Right atrium auricular region (tissue), 2 donors: Measurements from ENCODE around the gene PRKAG1. TPM values are rescaled to one million over a fixed set of nuclear protein-coding genes. Genes with fewer than 3 reads are reported as not detected.

Experiments
- DNase-seq: peaks from one replicate; pipeline ENCODE4 v3.0.0-alpha.2; 2019; ENCODE audit warnings: low spot score
- H3K27ac ChIP-seq, 2 donors: fragments of 200-600 bp; sonication (generic); 1 replicate in 1 of 2; 2 replicates in 1 of 2; pipeline ENCODE4 v1.5.1; 2016 to 2019
- H3K27me3 ChIP-seq, 2 donors: fragments of 200-600 bp; sonication (generic); one replicate each; pipeline versions ENCODE4 v1.5.1 to v1.6.0; 2017 to 2019
- H3K36me3 ChIP-seq: fragments of 200-600 bp; sonication (generic); one replicate; pipeline ENCODE4 v1.5.1; 2016
- H3K4me1 ChIP-seq, 2 donors: fragments of 200-600 bp; sonication (generic); one replicate each; pipeline versions ENCODE4 v1.5.1 to v1.6.0; 2017 to 2019
- H3K4me3 ChIP-seq, 2 donors: fragments of 200-600 bp; sonication (generic); 1 replicate in 1 of 2; 2 replicates in 1 of 2; pipeline ENCODE4 v1.5.1; 2017 to 2019; ENCODE audit warnings: mild to moderate bottlenecking in 1 of 2, moderate library complexity in 1 of 2
- H3K9me3 ChIP-seq, 2 donors: fragments of 200-600 bp; sonication (generic); one replicate each; pipeline ENCODE4 v1.5.1; 2019
- total RNA-seq, 2 donors: library from RNA; depleted of rRNA; stranded (reverse); fragments of >200 nt; gene quantifications; one replicate each; pipeline ENCODE4 v1.1.0, GENCODE V29; 2016
- TF ChIP-seq, protein P1 (sequence below), 2 donors: fragments of 200-600 bp; sonication (generic); IDR thresholded peaks; one replicate each; pipeline ENCODE4 v1.5.1; 2019; ENCODE audit warnings: antibody characterized with exemption in 2 of 2

The PRKAG1 gene
- total RNA-seq, 2 donors from 2014 or later, result 68.5 to 74.8 TPM

DNA sequence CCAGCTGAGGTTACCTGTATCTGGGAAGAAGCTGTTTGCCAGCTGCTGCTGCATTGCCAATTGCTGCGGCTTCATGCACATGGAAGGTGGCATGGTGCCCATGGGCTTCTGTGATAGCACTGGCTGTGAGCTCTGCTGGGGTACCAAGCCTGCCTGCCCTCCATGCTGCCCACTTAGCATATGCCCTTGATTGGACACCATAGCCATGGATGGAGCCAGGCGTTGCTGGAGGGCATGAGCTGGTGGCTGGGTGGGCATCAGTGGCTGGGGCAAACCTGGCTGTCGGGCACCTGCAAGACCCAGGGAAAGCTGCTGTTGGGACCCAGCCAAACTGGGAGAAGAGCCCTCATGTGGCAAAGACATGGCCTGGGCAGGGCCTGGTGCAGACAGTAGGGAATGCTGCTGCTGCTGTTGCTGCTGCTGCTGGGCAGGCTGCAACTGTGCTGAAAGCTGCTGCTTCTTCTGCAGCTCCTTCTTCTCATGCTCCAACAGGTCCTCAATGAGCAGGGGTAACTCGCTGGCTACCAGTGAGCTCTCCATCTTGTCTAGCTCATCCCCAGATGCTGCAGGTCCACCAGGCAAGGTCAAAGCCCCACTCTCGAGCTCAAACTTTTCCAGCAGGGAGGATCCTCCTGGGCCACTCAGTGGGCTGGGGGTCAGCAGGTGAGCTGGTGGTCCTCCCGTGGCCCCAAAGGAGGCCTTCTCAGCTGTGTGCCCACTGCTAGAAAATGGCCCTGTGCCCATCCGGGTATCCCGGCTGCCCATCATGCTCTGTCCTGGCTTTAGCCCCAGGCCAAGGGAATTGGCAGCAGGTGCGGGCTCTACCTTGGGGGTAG lies 18.8 kb upstream of the PRKAG1 start:
- peaks cover 93% of the 10 kb centered on the region for H3K36me3 ChIP-seq
- no peak for DNase-seq
- H3K9me3 ChIP-seq, result no peaks in the 10 kb centered on the region
- TF ChIP-seq, protein P1, sequence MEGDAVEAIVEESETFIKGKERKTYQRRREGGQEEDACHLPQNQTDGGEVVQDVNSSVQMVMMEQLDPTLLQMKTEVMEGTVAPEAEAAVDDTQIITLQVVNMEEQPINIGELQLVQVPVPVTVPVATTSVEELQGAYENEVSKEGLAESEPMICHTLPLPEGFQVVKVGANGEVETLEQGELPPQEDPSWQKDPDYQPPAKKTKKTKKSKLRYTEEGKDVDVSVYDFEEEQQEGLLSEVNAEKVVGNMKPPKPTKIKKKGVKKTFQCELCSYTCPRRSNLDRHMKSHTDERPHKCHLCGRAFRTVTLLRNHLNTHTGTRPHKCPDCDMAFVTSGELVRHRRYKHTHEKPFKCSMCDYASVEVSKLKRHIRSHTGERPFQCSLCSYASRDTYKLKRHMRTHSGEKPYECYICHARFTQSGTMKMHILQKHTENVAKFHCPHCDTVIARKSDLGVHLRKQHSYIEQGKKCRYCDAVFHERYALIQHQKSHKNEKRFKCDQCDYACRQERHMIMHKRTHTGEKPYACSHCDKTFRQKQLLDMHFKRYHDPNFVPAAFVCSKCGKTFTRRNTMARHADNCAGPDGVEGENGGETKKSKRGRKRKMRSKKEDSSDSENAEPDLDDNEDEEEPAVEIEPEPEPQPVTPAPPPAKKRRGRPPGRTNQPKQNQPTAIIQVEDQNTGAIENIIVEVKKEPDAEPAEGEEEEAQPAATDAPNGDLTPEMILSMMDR (IDR thresholded peaks at IDR 0.05), result no peak
- no peaks in the 10 kb centered on the region for H3K4me1 ChIP-seq
- no peaks in the 10 kb centered on the region for H3K27me3 ChIP-seq
- no peak overlapping the region for H3K27ac ChIP-seq
- no peak overlapping the region for H3K4me3 ChIP-seq

DNA sequence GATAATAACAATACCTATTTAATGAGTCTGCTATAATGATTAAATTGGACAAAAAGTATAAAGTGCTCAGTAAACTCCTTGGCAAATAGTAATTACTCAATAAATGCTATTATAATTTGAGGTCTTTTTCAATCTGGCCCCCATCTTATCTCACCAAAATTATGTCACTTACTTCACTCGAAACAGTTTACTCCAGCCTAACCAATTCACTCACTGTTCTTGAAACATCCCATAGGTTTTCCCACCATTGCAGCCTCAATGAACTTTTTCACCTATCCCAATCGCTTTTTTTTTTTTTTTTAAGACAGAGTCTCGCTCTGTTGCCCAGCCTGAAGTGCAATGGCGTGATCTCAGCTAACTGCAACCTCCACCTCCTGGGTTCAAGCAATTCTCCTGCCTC lies 17.5 kb upstream of the PRKAG1 start:
- TF ChIP-seq, protein P1 (IDR thresholded peaks at IDR 0.05), result no peak
- DNase-seq, result no peak
- Histone ChIP-seq H3K9me3 (no peaks in the 10 kb centered on the region), H3K27me3 (no peaks in the 10 kb centered on the region), H3K4me1 (no peaks in the 10 kb centered on the region), H3K27ac (no peak overlapping the region), H3K4me3 (no peak overlapping the region), H3K36me3 (peaks cover 93% of the 10 kb centered on the region)

DNA sequence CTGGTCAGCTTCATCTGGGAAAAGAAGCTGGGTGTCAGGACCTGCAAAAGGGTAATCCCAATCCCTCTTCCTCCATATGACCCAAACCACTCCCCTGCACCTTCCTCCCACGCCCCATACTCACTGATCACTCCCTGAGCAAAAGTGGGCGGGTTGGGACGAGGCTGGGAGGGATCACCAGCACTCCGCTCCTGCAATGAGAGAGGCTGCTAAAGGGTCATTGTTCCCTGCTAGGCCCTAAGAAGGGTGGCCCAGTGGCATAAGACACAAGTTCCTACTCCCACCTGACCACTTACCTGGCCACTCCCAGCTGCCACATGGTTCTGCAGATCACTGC lies 15.7 kb upstream of the PRKAG1 start:
- no peak overlapping the region for H3K27ac ChIP-seq
- no peaks in the 10 kb centered on the region for H3K27me3 ChIP-seq
- no peak overlapping the region for H3K4me3 ChIP-seq
- DNase-seq, result no peak
- peaks cover 84% of the 10 kb centered on the region for H3K36me3 ChIP-seq
- H3K4me1 ChIP-seq, result no peaks in the 10 kb centered on the region
- TF ChIP-seq, protein P1 (IDR thresholded peaks at IDR 0.05), result no peak
- no peaks in the 10 kb centered on the region for H3K9me3 ChIP-seq

DNA sequence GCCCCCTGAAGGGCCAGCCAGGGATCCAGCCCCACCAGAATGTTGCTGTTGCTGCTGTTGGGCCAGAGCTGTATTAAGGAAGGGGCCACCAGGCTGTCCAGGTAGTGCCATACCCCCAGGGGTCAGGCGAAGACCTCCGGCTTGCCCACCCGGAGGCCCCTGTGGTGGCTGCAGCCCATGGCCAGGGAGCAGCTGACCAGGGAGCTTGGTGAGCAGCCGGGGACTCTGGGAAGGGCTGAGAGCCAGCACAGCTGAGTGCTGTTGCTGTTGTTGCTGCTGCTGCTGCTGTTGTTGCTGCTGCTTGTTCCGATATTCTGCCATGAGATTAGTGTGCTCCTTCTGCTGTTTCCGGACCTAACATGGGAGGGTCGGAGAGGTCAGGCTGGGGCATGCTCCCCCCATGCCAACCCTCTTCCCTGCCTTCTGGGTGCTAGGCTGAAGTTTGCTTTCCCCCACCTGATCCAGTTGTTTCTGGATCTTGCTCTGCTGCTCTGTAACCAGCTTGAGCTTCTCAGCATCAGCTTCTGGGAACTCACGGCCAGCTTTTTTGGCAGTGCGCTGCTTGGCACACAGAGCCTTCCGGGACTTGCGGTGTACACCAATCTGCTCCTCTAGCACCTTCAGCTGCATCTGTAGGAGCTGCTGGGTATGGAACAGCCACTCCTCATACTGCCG lies 15.2 kb upstream of the PRKAG1 start:
- Histone ChIP-seq H3K27ac (no peak overlapping the region), H3K4me1 (no peaks in the 10 kb centered on the region), H3K36me3 (peaks cover 84% of the 10 kb centered on the region), H3K4me3 (no peak overlapping the region), H3K27me3 (no peaks in the 10 kb centered on the region), H3K9me3 (no peaks in the 10 kb centered on the region)
- TF ChIP-seq, protein P1 (IDR thresholded peaks at IDR 0.05), result no peak
- DNase-seq, result no peak

DNA sequence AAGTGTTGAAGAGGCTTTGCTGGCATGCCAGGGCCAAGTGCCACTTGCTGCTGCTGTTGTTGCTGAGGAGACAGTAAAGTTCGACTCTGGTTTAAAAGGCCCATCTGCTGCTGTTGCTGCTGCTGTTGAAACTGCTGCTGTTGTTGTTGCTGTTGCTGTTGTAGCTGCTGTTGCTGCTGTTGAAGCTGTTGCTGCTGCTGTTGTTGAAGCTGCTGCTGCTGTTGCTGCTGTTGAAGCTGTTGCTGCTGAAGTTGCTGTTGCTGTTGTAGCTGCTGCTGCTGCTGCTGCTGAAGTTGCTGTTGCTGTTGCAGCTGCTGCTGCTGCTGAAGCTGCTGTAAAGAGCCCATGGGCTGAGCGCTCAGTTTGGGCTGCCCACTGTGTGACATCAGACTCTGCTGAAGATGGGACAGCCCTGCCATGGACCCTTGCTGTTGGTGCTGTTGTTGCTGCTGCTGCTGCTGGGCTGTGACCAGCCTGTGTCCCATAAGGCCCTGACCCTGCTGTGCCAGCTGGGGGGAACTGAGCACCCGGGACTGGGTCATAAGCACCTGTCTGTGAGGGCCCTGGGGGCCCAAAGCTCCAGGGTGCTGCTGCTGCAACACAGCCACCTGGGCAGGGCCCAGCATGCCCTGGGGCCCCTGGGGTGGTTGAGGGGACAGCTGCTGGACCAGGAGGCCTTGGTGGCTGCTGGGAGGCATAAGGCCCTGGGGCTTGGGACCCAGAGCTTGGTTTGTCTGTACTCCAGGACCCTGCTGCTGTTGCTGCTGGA lies 14.3 kb upstream of the PRKAG1 start:
- Histone ChIP-seq H3K9me3 (no peaks in the 10 kb centered on the region), H3K4me1 (no peaks in the 10 kb centered on the region), H3K27ac (no peak overlapping the region), H3K36me3 (peaks cover 84% of the 10 kb centered on the region), H3K27me3 (no peaks in the 10 kb centered on the region), H3K4me3 (no peak overlapping the region)
- DNase-seq, result no peak
- TF ChIP-seq, protein P1 (IDR thresholded peaks at IDR 0.05), result no peak
